GM18520 (cell line): ENCODE data around the gene AKR1C2.
"Not testable (repeated sequence)": the region's sequence is repeated elsewhere in the genome, so short reads cannot be mapped to it uniquely, and the experiment has no call there.

Experiments
- ATAC-seq: cut with Tn5 transposase; IDR thresholded peaks from one replicate; pipeline ENCODE4 v1.9.1; 2021; ENCODE audit not compliant: unreplicated experiment

Gene AKR1C2

GRCh38 chr10:4991463-4991862 is 12.2 kb downstream of the AKR1C2 start:
- ATAC-seq, result not testable (repeated sequence)

GRCh38 chr10:4990217-4990616 is 13.4 kb downstream of the AKR1C2 start:
- ATAC-seq, result no peak

GRCh38 chr10:4988000-4988641 is 15.5 kb downstream of the AKR1C2 start:
- not testable (repeated sequence) for ATAC-seq

- ATAC-seq, result no peak
These were observed 18.6 kb downstream of the AKR1C2 start for GRCh38 chr10:4984971-4985594.

GRCh38 chr10:4984223-4984622 is 19.4 kb downstream of the AKR1C2 start:
- no peak for ATAC-seq

- ATAC-seq, result no peak
These were observed 19.9 kb downstream of the AKR1C2 start for GRCh38 chr10:4983615-4984216.

- no peak for ATAC-seq
These were observed 20.9 kb downstream of the AKR1C2 start for GRCh38 chr10:4982764-4983226.

- ATAC-seq, result no peak
These were observed 21.8 kb downstream of the AKR1C2 start for GRCh38 chr10:4981722-4982471.

GRCh38 chr10:4980793-4981192 is 22.9 kb downstream of the AKR1C2 start:
- no peak for ATAC-seq

- ATAC-seq, result no peak
These were observed 24.8 kb downstream of the AKR1C2 start for GRCh38 chr10:4978870-4979269.

- ATAC-seq, result no peak
These were observed 26.6 kb downstream of the AKR1C2 start for GRCh38 chr10:4977025-4977424.

GRCh38 chr10:4974400-4974799 is 29.3 kb downstream of the AKR1C2 start:
- not testable (repeated sequence) for ATAC-seq

GRCh38 chr10:4973294-4973693 is 30.4 kb downstream of the AKR1C2 start:
- ATAC-seq, result not testable (repeated sequence)

GRCh38 chr10:4972369-4973142 is 31.1 kb downstream of the AKR1C2 start:
- ATAC-seq, result not testable (repeated sequence)

GRCh38 chr10:4970362-4970761 is 33.3 kb downstream of the AKR1C2 start:
- not testable (repeated sequence) for ATAC-seq

GRCh38 chr10:4969289-4969688 is 34.4 kb downstream of the AKR1C2 start:
- not testable (repeated sequence) for ATAC-seq

- ATAC-seq, result not testable (repeated sequence)
These were observed 36.5 kb downstream of the AKR1C2 start for GRCh38 chr10:4967189-4967588.

- ATAC-seq, result not testable (repeated sequence)
These were observed 37.9 kb downstream of the AKR1C2 start for GRCh38 chr10:4965763-4966162.

- ATAC-seq, result not testable (repeated sequence)
These were observed 39.9 kb downstream of the AKR1C2 start for GRCh38 chr10:4963815-4964154.

- not testable (repeated sequence) for ATAC-seq
These were observed 40.5 kb downstream of the AKR1C2 start, which contains the start of gene AKR1C1 for GRCh38 chr10:4962876-4963814. AKR1C1 (plus strand) TSS chr10:4963415; CDS start chr10:4963445, 30 bp downstream.
